Measurements from ENCODE around the gene CAD. TPM values are rescaled to one million over a fixed set of nuclear protein-coding genes. Genes with fewer than 3 reads are reported as not detected.

Gene CAD
- total and polyA plus RNA-seq, 2 donors (not counting 3 experiments of a cell fraction or from before 2014, with no cell fraction given): 60.3 to 91.4 TPM

GRCh38 chr2:27227501-27227900, 10.3 kb downstream of the CAD start:
- Histone ChIP-seq H3K4me2 (ENCODE audit: insufficient read depth, low read length) (no peak overlapping the region), H3K4me1 (ENCODE audit: control insufficient read depth, extremely low read depth, insufficient read depth, low read length) (no peaks in the 10 kb centered on the region), H3K4me3 (replicated peaks in 1 of 3; ENCODE audit: insufficient read depth in 1 of 3, low read depth in 1 of 3, low read length in 3 of 3) (no peak overlapping the region), H3K27me3 (ENCODE audit: control insufficient read depth in 2 of 2, insufficient read depth in 2 of 2, low read length in 2 of 2) (no peaks in the 10 kb centered on the region), H3K9me3 (replicated peaks; ENCODE audit: control insufficient read depth, insufficient read depth, low read length) (no peaks in the 10 kb centered on the region), H3K36me3 (ENCODE audit: control insufficient read depth in 2 of 2, extremely low read depth in 1 of 2, insufficient read depth in 2 of 2, low read length in 2 of 2) (peaks cover 34 to 46% of the 10 kb centered on the region in 2 experiments), H3K27ac (ENCODE audit: insufficient read depth, low read depth, low read length) (no peak overlapping the region), H3K9ac (replicated peaks; ENCODE audit: extremely low read depth, insufficient read depth, low read length) (no peak overlapping the region), H2AFZ (ENCODE audit: low read depth, low read length) (no peak overlapping the region), H3K79me2 (ENCODE audit: control insufficient read depth, insufficient read depth, low read length) (no peaks in the 10 kb centered on the region), H3K9me1 (replicated peaks; ENCODE audit: control insufficient read depth, extremely low read depth, insufficient read depth, low read length) (no peaks in the 10 kb centered on the region), H4K20me1 (replicated peaks; ENCODE audit: control insufficient read depth, extremely low read depth, insufficient read depth, low read length) (no peaks in the 10 kb centered on the region)
- DNase-seq (ENCODE audit: low read depth, low spot score) (no peak), FAIRE-seq (no peak)
- intact Hi-C loops (cut with micrococcal nuclease) (no loop called here), dilution Hi-C loops (cut with MboI; ENCODE audit: extremely low pct_ligation_motif_present, low sequenced_read_pairs) (no loop called here)
- BruUV-seq (replicated peaks): no TSS peak
- ChIA-PET POLR2A (no interaction called here), CTCF (interaction anchor here (1.4 to 1.9 kb wide), 2 partner anchors 8 to 52 kb away, joined by 4 to 7 read pairs; no protein-coding TSS in a partner anchor)
- TF ChIP-seq FOS (IDR thresholded peaks at IDR 0.05; ENCODE audit: borderline replicate concordance, insufficient read depth, low read length): no peak
- no peak for TF ChIP-seq JUN (IDR thresholded peaks at IDR 0.05; ENCODE audit: borderline replicate concordance, insufficient read depth, insufficient read length, low read depth)
- no peak for TF ChIP-seq POLR2AphosphoS5 (IDR thresholded peaks at IDR 0.05; ENCODE audit: insufficient read depth, low read depth, low read length)

GRCh38 chr2:27231921-27232320, 14.8 kb downstream of the CAD start:
- CTCF ChIA-PET: interaction anchor here (0.9 kb wide), 1 partner anchor 48 kb away, joined by 3 read pairs; no protein-coding TSS in a partner anchor

More at GRCh38 chr2:27231921-27232320, 14.8 kb downstream of the CAD start:
- BruUV-seq (replicated peaks): no TSS peak
- POLR2A ChIA-PET: no interaction called here
- no peaks in the 10 kb centered on the region for H3K27me3 ChIP-seq (ENCODE audit: control insufficient read depth in 2 of 2, insufficient read depth in 2 of 2, low read length in 2 of 2)
- no peak overlapping the region for H3K4me2 ChIP-seq (ENCODE audit: insufficient read depth, low read length)
- H3K9me3 ChIP-seq (replicated peaks; ENCODE audit: control insufficient read depth, insufficient read depth, low read length): no peaks in the 10 kb centered on the region
- intact Hi-C loops (cut with micrococcal nuclease) (no loop called here), dilution Hi-C loops (cut with MboI; ENCODE audit: extremely low pct_ligation_motif_present, low sequenced_read_pairs) (no loop called here)
- no peaks in the 10 kb centered on the region for H3K9me1 ChIP-seq (replicated peaks; ENCODE audit: control insufficient read depth, extremely low read depth, insufficient read depth, low read length)
- H3K79me2 ChIP-seq (ENCODE audit: control insufficient read depth, insufficient read depth, low read length): no peaks in the 10 kb centered on the region
- H3K9ac ChIP-seq (replicated peaks; ENCODE audit: extremely low read depth, insufficient read depth, low read length): no peak overlapping the region
- peaks cover 25 to 54% of the 10 kb centered on the region in 2 experiments for H3K36me3 ChIP-seq (ENCODE audit: control insufficient read depth in 2 of 2, extremely low read depth in 1 of 2, insufficient read depth in 2 of 2, low read length in 2 of 2)
- TF ChIP-seq POLR2A (IDR thresholded peaks at IDR 0.05; ENCODE audit: low read depth, low read length) (no peak), JUN (IDR thresholded peaks at IDR 0.05; ENCODE audit: borderline replicate concordance, insufficient read depth, insufficient read length, low read depth) (no peak), MAX (IDR thresholded peaks at IDR 0.05; ENCODE audit: insufficient read depth, insufficient read length) (no peak)
- no peaks in the 10 kb centered on the region for H3K4me1 ChIP-seq (ENCODE audit: control insufficient read depth, extremely low read depth, insufficient read depth, low read length)
- no peak overlapping the region for H2AFZ ChIP-seq (ENCODE audit: low read depth, low read length)
- no peak for DNase-seq (ENCODE audit: low read depth, low spot score)
- no peak for FAIRE-seq
- no peak overlapping the region for H3K27ac ChIP-seq (ENCODE audit: insufficient read depth, low read depth, low read length)
- H3K4me3 ChIP-seq (replicated peaks in 1 of 3; ENCODE audit: insufficient read depth in 1 of 3, low read depth in 1 of 3, low read length in 3 of 3): no peak overlapping the region
- H4K20me1 ChIP-seq (replicated peaks; ENCODE audit: control insufficient read depth, extremely low read depth, insufficient read depth, low read length): no peaks in the 10 kb centered on the region
